Stimulated activated naive CD4-positive, alpha-beta T cell (primary cell): ENCODE measurements around the gene CSMD2.

Experiments
- DNase-seq, 6 experiments: peaks; one replicate each; lab custom pipeline; 2025; lab: John Stamatoyannopoulos, UW

Gene CSMD2

GRCh38 chr1:33714421-33714820 lies 450.6 kb downstream of the CSMD2 start:
- DNase-seq: no peak

- no peak for DNase-seq
These were observed 451.8 kb downstream of the CSMD2 start for GRCh38 chr1:33713058-33713877.

DNA sequence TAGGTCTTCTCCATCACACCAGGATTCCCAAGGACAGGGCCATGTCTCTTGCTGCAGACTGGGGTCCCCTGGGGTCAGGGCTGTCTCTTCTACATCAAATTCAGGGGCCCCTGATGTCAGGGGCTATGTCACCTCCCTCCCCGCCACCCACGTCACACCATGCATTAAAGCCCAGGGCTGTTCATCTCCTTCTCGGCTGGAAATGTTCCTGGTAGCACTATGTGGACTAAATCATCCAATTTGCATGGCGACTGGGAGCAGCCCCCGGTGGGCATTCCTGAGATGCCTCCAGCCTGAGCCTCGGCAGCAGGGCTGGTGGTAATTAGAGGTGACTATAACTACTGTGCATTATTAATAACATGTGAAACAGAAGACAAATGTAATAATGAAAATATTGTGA lies 452.8 kb downstream of the CSMD2 start:
- DNase-seq: no peak

GRCh38 chr1:33711511-33711910 lies 453.5 kb downstream of the CSMD2 start:
- no peak for DNase-seq

- no peak for DNase-seq
These were observed 454.1 kb downstream of the CSMD2 start for GRCh38 chr1:33710967-33711366.

- no peak for DNase-seq
These were observed 455.0 kb downstream of the CSMD2 start for GRCh38 chr1:33709783-33710718.

DNA sequence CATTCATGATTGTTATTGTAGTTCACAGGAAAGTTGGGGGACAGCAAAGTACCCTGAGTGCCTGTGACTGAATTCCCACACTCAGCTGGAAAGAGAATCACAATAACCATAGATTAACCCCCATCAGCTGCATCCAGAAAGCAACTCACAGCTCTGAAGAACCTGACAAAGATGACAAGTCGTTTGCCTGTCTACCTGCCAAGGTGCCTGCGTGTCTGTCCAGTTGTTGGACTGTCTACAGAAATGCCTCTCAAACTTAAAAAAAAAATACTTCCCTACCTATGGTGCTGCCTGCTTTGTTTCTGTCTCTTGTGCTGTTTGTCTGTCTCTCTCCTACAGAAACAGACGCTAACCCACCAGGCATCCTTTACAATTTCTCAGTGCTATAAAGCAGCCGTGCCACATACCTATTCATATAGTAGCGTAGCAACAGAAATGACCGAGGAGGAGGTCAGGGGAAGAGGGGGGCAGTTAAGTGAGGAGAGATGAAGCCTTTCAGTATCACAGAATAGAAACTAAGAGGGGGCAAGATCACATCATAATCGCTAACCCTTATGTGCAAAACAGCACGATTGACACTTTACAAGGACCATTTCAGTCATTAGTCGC lies 455.8 kb downstream of the CSMD2 start:
- DNase-seq: no peak

DNA sequence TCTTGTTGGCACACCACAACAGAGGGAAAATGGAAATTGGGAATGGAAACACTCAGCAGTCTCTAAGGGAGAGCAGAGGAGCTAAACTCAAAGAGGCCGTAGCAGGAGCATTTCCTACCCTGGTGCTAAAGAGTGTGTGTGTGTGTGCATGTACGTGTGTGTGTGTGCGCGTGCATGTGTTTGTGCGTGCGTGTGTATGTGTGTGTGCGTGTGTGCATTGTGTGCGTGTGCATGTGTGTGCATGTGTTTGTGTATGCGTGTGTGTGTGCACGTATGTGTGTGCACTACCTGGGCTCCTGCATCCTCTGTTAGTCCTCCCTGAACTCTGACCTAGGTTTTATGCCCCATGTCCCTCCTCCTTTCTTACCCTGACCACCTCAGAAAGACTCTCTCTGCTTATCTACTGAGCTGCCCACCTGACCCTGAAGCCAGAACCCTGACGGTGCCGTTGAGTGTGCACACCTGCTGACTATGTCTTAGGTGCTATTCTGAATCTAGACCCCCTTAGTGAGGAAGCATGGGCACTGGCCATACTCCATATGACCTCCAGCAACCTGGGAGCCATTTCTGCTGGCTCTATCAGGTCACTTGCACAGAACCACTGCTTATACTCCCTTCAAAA lies 458.3 kb downstream of the CSMD2 start:
- DNase-seq: no peak

GRCh38 chr1:33703464-33703863 lies 461.6 kb downstream of the CSMD2 start:
- DNase-seq: no peak

DNA sequence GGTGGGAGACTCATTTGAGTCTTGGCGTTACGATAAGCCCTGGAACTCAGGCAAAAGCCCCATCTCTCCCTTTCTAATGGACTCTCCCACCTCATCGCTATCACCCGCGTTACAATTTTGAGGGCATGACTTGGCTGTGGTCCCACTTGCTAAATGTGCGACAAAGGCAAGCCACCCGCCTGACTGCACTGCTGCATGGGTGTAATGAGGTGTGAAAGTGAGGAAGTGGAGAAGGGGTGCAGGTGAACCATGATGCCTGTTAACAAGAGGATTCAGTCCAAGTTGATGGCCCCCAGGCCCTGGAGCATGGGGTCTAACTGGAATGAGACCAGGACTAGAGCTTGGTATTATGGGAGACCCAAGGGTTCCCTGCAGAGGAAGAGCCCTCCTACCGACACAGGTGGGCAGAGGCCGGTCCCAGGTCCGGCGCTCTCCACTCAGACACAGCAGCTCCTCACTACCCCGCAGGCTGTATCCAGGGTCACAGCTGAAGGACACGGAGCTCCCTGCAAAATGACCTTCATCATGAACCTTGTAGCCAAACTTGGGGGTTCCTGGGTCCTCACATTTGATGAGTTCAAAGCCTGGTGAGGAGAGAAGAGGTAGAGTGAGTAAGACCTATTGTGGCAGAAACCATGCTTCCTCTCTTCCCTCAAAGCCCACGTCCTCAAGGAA lies 466.5 kb downstream of the CSMD2 start:
- DNase-seq: no peak

DNA sequence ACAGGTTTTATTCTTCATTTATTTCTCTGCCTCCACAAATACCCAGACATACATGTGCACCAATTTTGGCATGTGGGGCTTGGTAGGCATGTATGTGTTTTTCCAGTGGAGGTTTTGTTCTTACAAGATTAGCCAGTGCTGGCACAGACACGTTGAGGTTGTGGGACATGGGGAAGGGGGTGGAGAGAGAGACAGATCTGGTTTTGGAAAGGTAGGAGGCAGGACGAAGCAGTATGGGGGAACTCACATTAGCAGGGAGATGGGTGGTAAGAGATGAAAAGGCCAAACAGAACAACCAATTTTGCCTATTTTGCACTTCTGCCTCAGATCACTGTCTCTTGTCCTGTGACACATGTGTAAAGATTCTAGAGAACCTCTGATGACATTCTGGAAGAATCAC lies 467.2 kb downstream of the CSMD2 start:
- DNase-seq: no peak

GRCh38 chr1:33696962-33697361 lies 468.1 kb downstream of the CSMD2 start:
- no peak for DNase-seq

DNA sequence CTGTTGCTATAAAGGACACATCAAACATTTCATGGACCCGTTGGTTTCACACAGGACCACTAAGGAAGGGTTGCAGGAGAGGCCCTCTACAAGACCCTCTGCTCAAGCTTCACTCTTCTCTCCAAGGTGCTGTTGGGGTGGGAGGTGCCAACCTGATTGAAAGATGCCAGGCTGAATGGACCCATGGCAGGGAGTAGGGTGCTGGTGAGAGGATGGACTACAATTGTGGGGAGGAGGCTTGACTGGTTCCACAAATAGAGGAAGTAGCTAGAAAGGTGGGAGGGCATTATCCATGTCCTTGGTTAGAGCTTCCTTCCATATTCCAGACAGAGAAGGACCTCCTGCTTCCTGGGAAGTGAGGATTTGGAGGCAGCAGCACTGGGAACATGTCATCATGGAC lies 468.7 kb downstream of the CSMD2 start:
- DNase-seq: no peak

GRCh38 chr1:33692206-33693188 lies 472.5 kb downstream of the CSMD2 start:
- DNase-seq: no peak

GRCh38 chr1:33687000-33687399 lies 478.0 kb downstream of the CSMD2 start:
- no peak for DNase-seq

DNA sequence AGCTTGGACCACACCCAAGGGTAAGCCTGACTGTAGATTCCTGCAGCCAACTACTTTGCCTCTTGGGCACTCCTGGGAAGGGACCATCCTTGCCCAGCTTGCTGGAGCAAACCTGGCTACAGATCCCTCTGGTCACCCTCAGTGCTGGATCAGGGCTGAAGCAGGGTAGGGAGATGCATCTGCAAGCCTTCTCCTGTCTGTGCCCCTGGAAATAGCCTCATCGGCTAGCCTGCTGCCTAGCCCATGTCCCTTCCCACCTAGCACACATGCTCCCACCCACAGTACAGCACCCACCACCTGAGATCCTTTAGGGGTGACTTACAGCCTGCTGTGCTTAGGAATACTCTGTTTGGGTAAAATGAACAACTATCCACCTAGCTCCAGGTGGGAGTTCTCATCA lies 478.5 kb downstream of the CSMD2 start:
- DNase-seq: no peak

DNA sequence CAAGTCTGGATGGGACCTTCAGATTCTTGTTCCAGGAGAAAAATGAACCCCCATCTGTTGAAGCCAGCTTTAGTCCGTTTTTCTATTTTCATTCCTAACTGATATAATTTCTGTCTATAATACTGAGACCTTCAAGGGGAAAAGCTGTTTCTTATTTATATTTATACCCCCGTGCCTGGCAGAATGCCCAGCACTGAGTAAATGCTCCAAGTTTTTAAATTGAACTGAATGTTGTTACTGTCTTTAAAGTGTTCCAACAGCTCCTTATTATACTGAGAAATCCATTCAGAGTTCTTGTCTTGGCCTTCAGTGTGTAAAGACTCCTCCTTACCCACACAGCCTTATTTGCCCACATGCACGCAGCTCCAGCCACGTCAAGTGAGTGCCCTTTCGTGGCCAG lies 479.8 kb downstream of the CSMD2 start:
- DNase-seq: no peak

- no peak for DNase-seq
These were observed 480.4 kb downstream of the CSMD2 start for GRCh38 chr1:33684396-33685179.

GRCh38 chr1:33683913-33684312 lies 481.1 kb downstream of the CSMD2 start:
- no peak for DNase-seq

DNA sequence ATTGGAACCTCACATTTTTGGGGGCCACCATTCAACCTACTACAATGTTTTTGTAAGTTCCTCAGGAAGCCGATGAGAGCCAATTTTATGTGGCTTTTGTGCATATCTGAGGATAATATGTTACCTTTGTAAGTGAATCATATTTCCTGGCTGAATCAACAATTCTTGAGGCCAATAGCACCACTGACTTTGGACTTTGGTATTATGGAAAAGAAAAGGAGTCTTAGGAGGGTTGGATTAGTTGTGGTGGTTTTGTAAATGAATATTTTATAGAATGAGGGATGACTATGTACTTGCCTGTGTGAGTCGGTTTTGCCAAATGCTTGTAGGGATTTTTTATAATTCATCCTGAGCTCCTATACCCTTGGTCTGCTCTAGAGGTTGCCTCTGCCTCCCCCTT lies 482.7 kb downstream of the CSMD2 start:
- DNase-seq: no peak
